Mucosa of descending colon (tissue), 3 donors: ENCODE data around the gene POLR3B. TPM values are rescaled to one million over a fixed set of nuclear protein-coding genes. Genes with fewer than 3 reads are reported as not detected.

Experiments used
- ATAC-seq: fragments of 200-7000 bp; cut with Tn5 transposase; one replicate; pipeline ENCODE4 v1.9.1; 2020; ENCODE audit warnings: mild to moderate bottlenecking, moderate library complexity
- DNase-seq, 3 donors: peaks; one replicate each; pipeline ENCODE4 v3.0.0-alpha.2; 2020
- H3K36me3 ChIP-seq: fragments of 200-600 bp; one replicate; pipeline ENCODE4 v1.8.0; 2021; ENCODE audit warnings: low read depth, mild to moderate bottlenecking
- H3K4me1 ChIP-seq: fragments of 200-600 bp; one replicate; pipeline ENCODE4 v1.8.0; 2021; ENCODE audit warnings: low read depth, mild to moderate bottlenecking
- H3K4me3 ChIP-seq: fragments of 200-600 bp; one replicate; pipeline ENCODE4 v1.8.0; 2021; ENCODE audit warnings: mild to moderate bottlenecking
- H3K9me3 ChIP-seq: fragments of 200-600 bp; one replicate; pipeline ENCODE4 v1.8.0; 2021; ENCODE audit warnings: mild to moderate bottlenecking
- intact Hi-C, 2 donors: fragments of 100-400 bp; cut with DNase I in 1 of 2; cut with micrococcal nuclease in 1 of 2; formaldehyde crosslinking; loops; one replicate each; pipeline versions ENCODE4 v1.11.0 to v1.11.1; 2022; cut with DNase I, micrococcal nuclease
- total RNA-seq, 3 donors: library from RNA; stranded (reverse); fragmentation: NEBNext Ultra II Directional in 2 of 3; extraction: Animal tissue kit (Norgen Biotek cat#: 25700) in 2 of 3; gene quantifications; one replicate each; pipeline versions ENCODE4 v1.2.1 to v1.2.4, GENCODE V29; 2021 to 2023
- TF ChIP-seq, protein P1 (sequence below): fragments of 200-600 bp; IDR thresholded peaks from one replicate; pipeline ENCODE4 v1.8.0; 2022; ENCODE audit warnings: antibody characterized with exemption, mild to moderate bottlenecking
- donor health status: DM: no; HTN: no; CAD: no; lungs with moderate emphysema.
- donor health status: DM: no; HTN: no; CAD: no.
- donor health status: DM: no; HTN: yes; CAD: no.

POLR3B gene
- total RNA-seq, 3 donors from 2014 or later, result 6.6 to 8.7 (median 8.5) TPM

DNA sequence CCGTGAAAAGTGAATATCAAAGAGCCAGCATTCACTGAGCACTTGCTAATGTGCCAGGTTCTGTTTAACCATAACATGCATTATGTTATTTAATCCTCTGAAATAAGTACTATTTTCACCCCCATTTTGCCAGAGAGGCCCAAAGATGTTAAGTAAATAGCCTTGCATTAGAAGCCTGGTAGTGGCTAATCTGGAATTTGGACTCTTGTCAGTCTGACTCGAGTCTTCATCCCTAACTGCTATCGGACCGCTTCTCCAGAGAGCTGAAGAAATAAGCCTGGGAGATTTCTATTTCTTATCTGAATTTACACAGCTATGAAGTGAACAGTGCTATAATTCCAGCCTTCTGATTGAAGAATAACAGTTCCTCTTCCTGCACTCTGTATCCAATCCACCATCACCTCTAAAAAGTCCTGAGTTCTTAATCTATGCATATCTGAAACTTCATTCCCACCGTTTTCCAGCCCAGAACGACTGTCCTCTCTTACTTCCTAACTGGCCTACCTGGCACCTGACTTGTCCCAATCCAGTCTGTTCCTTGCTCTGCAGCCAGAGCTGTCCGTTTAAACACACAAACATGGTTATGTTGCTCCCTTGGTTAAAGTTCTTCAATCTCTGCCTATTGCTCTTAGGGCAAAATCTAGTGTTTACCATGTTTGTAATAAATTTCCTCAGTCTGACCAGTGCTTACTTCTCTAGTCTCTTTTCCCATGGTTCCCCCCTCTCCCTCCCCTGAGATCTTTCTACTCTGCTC is 2.3 kb downstream of the POLR3B start:
- Histone ChIP-seq H3K4me3 (no peak overlapping the region), H3K36me3 (no peaks in the 10 kb centered on the region), H3K9me3 (no peaks in the 10 kb centered on the region), H3K4me1 (peaks cover 17% of the 10 kb centered on the region)
- DNase-seq (no peak), ATAC-seq (no peak)
- TF ChIP-seq, protein P1, sequence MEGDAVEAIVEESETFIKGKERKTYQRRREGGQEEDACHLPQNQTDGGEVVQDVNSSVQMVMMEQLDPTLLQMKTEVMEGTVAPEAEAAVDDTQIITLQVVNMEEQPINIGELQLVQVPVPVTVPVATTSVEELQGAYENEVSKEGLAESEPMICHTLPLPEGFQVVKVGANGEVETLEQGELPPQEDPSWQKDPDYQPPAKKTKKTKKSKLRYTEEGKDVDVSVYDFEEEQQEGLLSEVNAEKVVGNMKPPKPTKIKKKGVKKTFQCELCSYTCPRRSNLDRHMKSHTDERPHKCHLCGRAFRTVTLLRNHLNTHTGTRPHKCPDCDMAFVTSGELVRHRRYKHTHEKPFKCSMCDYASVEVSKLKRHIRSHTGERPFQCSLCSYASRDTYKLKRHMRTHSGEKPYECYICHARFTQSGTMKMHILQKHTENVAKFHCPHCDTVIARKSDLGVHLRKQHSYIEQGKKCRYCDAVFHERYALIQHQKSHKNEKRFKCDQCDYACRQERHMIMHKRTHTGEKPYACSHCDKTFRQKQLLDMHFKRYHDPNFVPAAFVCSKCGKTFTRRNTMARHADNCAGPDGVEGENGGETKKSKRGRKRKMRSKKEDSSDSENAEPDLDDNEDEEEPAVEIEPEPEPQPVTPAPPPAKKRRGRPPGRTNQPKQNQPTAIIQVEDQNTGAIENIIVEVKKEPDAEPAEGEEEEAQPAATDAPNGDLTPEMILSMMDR, result no peak
- intact Hi-C loops, result no loop called here

DNA sequence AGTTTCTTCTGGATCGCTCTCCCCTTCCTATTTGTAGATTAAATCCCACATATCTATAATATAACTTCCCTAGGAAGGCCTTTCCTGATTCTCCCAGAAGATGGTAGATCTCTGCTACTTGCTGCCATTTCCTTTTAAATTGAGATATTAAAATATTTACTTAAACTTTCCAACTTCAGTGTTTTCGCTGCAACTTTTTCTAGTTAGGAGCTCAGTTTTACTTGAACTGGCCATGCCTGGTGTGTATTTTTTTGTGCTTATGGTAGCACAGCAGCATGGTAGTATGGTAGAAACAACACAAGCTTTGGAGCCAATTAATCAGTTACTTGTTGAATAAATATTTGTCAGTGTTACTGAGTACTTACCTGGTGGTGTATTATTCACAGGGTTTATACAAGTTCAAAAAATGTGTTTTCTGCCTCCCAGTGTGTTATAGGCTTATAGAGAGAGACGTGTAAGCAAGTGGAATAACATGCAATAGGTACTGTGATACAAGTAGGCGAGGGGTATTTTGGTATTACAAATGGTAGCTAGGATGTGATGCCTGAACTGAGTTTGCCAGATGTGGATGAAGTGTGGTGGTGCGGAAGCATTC is 2.9 kb downstream of the POLR3B start:
- peaks cover 17% of the 10 kb centered on the region for H3K4me1 ChIP-seq
- ATAC-seq (no peak), DNase-seq (no peak)
- intact Hi-C loops, result no loop called here
- H3K4me3 ChIP-seq, result no peak overlapping the region
- H3K36me3 ChIP-seq, result no peaks in the 10 kb centered on the region
- no peaks in the 10 kb centered on the region for H3K9me3 ChIP-seq
- TF ChIP-seq, protein P1, result no peak

DNA sequence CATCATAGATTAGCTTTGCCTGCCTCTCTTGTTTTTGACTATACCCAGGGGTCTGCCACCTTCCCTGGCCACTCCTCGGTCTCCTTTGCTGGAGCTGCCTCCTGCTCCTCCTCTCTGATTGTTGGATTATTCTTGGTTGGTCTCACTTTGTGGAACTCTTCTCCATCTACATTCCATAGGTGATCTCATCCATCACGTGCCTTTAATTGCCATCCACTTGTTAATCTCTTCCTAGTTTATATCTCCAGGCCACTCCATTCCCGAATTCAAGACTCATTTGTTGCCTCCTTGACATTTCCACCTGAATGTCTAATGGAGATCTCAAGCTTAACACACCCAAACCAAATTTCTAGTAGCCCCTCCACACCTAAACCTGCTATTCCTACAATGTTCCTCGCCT is 5.4 kb downstream of the POLR3B start:
- no peak for ATAC-seq
- intact Hi-C loops, result no loop called here
- peaks cover 9% of the 10 kb centered on the region for H3K4me1 ChIP-seq
- no peaks in the 10 kb centered on the region for H3K9me3 ChIP-seq
- H3K36me3 ChIP-seq, result no peaks in the 10 kb centered on the region
- no peak for DNase-seq
- TF ChIP-seq, protein P1, result no peak
- H3K4me3 ChIP-seq, result no peak overlapping the region

DNA sequence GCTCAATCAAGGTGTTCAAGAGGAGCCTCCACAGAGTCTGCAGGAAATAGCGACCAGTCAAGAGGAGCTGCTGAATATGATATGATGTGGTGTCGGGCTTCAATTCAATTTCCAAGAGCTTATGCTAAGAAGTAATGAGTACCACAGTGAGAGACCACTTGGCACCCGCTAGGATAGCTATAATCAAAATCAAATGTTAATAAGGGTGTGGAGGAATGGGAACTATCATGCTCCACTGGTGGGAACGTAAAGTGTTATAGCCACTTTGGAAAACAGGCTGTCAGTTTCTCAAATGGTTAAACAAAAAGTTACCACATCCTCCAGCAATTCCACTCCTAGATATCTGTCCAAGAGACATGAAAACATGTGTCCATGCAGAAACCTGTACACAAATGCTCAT is 6.7 kb downstream of the POLR3B start:
- TF ChIP-seq, protein P1, result no peak
- intact Hi-C loops, result no loop called here

DNA sequence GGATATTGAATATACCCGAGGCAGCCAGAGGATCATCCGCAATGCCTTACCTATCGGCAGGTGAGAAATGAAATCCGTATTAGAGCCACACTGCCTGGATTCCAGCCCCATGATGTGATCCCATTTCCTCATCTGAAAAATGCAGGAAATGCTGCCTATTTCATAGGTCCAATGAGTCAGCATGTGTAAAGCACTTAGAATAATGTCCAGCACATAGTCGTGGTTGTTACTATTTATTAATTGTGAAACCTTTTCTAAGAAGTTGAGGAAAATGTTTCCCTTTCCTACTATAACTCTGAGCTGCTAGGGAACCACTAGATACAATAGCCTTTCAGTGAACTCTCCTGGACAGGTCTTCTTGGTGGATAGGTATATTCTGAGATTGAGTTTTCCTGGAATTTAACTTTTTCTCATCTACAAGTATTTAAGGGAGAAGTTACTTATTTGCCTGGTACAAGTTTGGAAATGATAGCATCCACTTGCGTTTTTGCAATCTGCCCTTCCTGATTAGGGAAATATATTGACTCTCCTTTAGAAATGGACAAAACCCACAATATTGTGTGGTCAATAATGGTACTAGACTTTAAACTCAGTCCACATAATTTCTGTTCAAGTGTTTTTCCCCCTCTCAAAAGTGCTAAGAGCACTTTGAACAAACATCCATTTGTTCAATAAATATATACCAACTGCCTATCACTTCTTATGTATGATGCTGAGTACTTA is 12.2 kb downstream of the POLR3B start:
- intact Hi-C loops, result no loop called here
- Histone ChIP-seq H3K36me3 (no peaks in the 10 kb centered on the region), H3K4me3 (no peak overlapping the region), H3K9me3 (no peaks in the 10 kb centered on the region), H3K4me1 (no peaks in the 10 kb centered on the region)
- DNase-seq, result no peak
- TF ChIP-seq, protein P1, result no peak
- ATAC-seq, result no peak

More for the DNA sequence above, 6.7 kb downstream of the POLR3B start:
- Histone ChIP-seq H3K4me3 (no peak overlapping the region), H3K4me1 (peaks cover 2% of the 10 kb centered on the region), H3K36me3 (no peaks in the 10 kb centered on the region), H3K9me3 (no peaks in the 10 kb centered on the region)
- DNase-seq, result no peak
- ATAC-seq, result no peak
